ENCODE results near the gene TNFRSF8.

DNA sequence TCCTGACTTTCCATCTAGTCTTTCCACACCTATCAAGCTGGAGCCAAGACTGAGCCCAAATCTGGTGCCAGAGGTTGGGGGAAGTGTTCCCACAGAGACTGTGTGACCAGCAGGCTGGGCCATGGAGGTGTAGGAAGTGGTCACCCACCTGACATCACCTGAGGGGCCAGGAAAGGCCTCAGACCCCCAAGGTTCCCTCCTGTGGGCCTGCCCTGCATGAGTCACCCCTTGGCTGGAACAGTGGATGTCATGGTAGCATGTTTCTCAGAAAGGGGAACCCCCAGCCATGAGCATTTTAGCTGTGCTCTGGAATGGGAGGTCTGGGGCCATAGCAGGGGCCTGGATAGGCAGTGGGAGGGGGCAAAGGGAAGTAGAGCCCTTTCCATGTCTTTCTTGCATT is 5.7 kb upstream of the TNFRSF8 start:
- TF ChIP-seq POLR2AphosphoS5 (IDR thresholded peaks at IDR 0.05; ENCODE audit: low read depth, low read length) (no peak), TAF1 (IDR thresholded peaks at IDR 0.05; ENCODE audit: borderline replicate concordance, insufficient read depth, low read length) (no peak), FOXP2 (optimal IDR thresholded peaks at IDR 0.05; ENCODE audit: borderline replicate concordance, extremely low read depth, extremely low read length, insufficient read depth) (no peak), SIN3A (IDR thresholded peaks at IDR 0.05; ENCODE audit: borderline replicate concordance, insufficient read depth, low read length) (no peak)
- TF ChIP-seq, protein P1, sequence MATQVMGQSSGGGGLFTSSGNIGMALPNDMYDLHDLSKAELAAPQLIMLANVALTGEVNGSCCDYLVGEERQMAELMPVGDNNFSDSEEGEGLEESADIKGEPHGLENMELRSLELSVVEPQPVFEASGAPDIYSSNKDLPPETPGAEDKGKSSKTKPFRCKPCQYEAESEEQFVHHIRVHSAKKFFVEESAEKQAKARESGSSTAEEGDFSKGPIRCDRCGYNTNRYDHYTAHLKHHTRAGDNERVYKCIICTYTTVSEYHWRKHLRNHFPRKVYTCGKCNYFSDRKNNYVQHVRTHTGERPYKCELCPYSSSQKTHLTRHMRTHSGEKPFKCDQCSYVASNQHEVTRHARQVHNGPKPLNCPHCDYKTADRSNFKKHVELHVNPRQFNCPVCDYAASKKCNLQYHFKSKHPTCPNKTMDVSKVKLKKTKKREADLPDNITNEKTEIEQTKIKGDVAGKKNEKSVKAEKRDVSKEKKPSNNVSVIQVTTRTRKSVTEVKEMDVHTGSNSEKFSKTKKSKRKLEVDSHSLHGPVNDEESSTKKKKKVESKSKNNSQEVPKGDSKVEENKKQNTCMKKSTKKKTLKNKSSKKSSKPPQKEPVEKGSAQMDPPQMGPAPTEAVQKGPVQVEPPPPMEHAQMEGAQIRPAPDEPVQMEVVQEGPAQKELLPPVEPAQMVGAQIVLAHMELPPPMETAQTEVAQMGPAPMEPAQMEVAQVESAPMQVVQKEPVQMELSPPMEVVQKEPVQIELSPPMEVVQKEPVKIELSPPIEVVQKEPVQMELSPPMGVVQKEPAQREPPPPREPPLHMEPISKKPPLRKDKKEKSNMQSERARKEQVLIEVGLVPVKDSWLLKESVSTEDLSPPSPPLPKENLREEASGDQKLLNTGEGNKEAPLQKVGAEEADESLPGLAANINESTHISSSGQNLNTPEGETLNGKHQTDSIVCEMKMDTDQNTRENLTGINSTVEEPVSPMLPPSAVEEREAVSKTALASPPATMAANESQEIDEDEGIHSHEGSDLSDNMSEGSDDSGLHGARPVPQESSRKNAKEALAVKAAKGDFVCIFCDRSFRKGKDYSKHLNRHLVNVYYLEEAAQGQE (IDR thresholded peaks at IDR 0.05; ENCODE audit: insufficient read depth in 1 of 2, low read depth in 2 of 2, low read length in 2 of 2) = no peak
